Hepatocyte (in vitro differentiated cells): ENCODE results near the gene MRPL37. TPM values are rescaled to one million over a fixed set of nuclear protein-coding genes. Genes with fewer than 3 reads are reported as not detected.
A peak's percentile ranks its signal among the peaks of the same experiment; 100 is the strongest.

Source experiments
- DNase-seq: peaks from one replicate; pipeline ENCODE4 v3.0.0-alpha.2; 2016; ENCODE audit warnings: low spot score
- H2AFZ ChIP-seq: fragments of 200-600 bp; sonication (generic); 2 replicates; pipeline ENCODE4 v1.6.0; 2016; ENCODE audit warnings: antibody characterized with exemption, mild to moderate bottlenecking
- H3K27ac ChIP-seq: fragments of 200-600 bp; sonication (generic); 2 replicates; pipeline ENCODE4 v1.5.1; 2016; ENCODE audit warnings: mild to moderate bottlenecking
- H3K27me3 ChIP-seq: fragments of 200-600 bp; sonication (generic); 2 replicates; pipeline ENCODE4 v1.6.1; 2016
- H3K36me3 ChIP-seq: fragments of 200-600 bp; sonication (generic); replicated peaks from 2 replicates; pipeline ENCODE4 v1.5.1; 2016; ENCODE audit warnings: low read depth; ENCODE audit not compliant: insufficient read depth
- H3K4me1 ChIP-seq: fragments of 200-600 bp; sonication (generic); 2 replicates; pipeline ENCODE4 v1.5.1; 2016; ENCODE audit warnings: mild to moderate bottlenecking, moderate library complexity; ENCODE audit not compliant: insufficient read depth
- H3K4me2 ChIP-seq: fragments of 200-600 bp; sonication (generic); 2 replicates; pipeline ENCODE4 v1.6.0; 2016
- H3K4me3 ChIP-seq: fragments of 200-600 bp; sonication (generic); 2 replicates; pipeline ENCODE4 v1.5.1; 2016; ENCODE audit warnings: mild to moderate bottlenecking
- H3K79me2 ChIP-seq: fragments of 200-600 bp; sonication (generic); 2 replicates; pipeline ENCODE4 v1.6.0; 2017; ENCODE audit warnings: mild to moderate bottlenecking
- H3K9me2 ChIP-seq: fragments of 200-600 bp; sonication (generic); replicated peaks from 2 replicates; pipeline ENCODE4 v1.6.0; 2017; ENCODE audit warnings: mild to moderate bottlenecking; ENCODE audit not compliant: insufficient read depth
- H3K9me3 ChIP-seq: fragments of 200-600 bp; sonication (generic); 2 replicates; pipeline ENCODE4 v1.5.1; 2016; ENCODE audit warnings: low read depth, mild to moderate bottlenecking
- H4K20me1 ChIP-seq: fragments of 200-600 bp; sonication (generic); 2 replicates; pipeline ENCODE4 v1.6.0; 2016; ENCODE audit warnings: mild to moderate bottlenecking; ENCODE audit not compliant: insufficient read depth, poor library complexity, severe bottlenecking
- CTCF ChIP-seq: fragments of 200-600 bp; sonication (generic); IDR thresholded peaks from 2 replicates; pipeline ENCODE4 v1.5.1; 2016; ENCODE audit warnings: antibody characterized with exemption, mild to moderate bottlenecking; ENCODE audit not compliant: poor library complexity
- EZH2 ChIP-seq: fragments of 200-600 bp; sonication (generic); IDR thresholded peaks from 2 replicates; pipeline ENCODE4 v1.6.1; 2016; ENCODE audit warnings: antibody characterized with exemption, mild to moderate bottlenecking, borderline replicate concordance
- EZH2phosphoT487 ChIP-seq: fragments of 200-600 bp; sonication (generic); IDR thresholded peaks from one replicate; pipeline ENCODE4 v1.6.1; 2018; ENCODE audit warnings: antibody characterized with exemption, mild to moderate bottlenecking, low read depth, moderate library complexity; ENCODE audit not compliant: unreplicated experiment, severe bottlenecking
- WGBS: methylation state at CpG from one replicate; pipeline ENCODE4 v1.1.6; 2016; ENCODE audit warnings: low lambda C conversion rate; ENCODE audit errors: missing lambda C conversion rate; 5-methylcytosine and 5-hydroxymethylcytosine counted together
- polyA plus RNA-seq: library from polyadenylated mRNA; unstranded; fragments of >200 nt; fragmentation: Nextera tagmentation; extraction: Ambion mirVana; gene quantifications from 2 replicates; pipeline ENCODE4 v1.2.1, GENCODE V29; 2016
- total RNA-seq: library from RNA; depleted of rRNA; stranded (reverse); fragments of >200 nt; gene quantifications from 2 replicates; pipeline ENCODE4 v1.2.3, GENCODE V29; 2014

MRPL37 gene
- total and polyA plus RNA-seq, 2 experiments from 2014 or later = 60.9 to 81.8 TPM

DNA sequence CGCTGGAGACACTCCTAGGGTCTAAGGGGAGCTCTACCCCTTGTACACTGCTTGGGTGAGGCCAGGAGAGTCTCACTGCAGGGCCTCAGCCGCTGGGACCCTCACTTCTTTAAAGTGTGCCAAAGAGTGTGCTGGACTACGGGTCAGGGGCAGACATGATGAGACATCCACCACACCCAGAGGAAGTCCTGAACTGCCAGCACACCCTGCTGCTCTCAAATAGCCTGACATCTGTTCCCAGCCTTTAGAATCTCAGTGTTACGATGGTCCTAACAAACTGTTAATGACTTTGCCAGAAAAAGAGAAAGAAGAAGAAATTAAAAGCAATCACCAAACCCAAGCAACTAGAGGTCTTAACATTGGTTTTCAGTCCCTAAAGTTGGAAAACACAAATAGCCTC is 49.0 kb downstream of the MRPL37 start:
- no peaks in the 10 kb centered on the region for H4K20me1 ChIP-seq

GRCh38 chr1:54249819-54250435 is 50.0 kb downstream of the MRPL37 start:
- H3K4me2 ChIP-seq = no peak overlapping the region
- H3K9me2 ChIP-seq = no peaks in the 10 kb centered on the region
- no peak overlapping the region for H3K4me3 ChIP-seq
- no peak overlapping the region for H2AFZ ChIP-seq
- DNase-seq = peak; percentile 66
- peak overlapping the region; percentile 17 for H3K27ac ChIP-seq
- H3K9me3 ChIP-seq = no peaks in the 10 kb centered on the region
- no peaks in the 10 kb centered on the region for H3K27me3 ChIP-seq
- peaks cover 10% of the 10 kb centered on the region for H3K79me2 ChIP-seq
- H3K4me1 ChIP-seq = peaks cover 10% of the 10 kb centered on the region
- 69% methylated on average over 9 of the region's 9 CpGs for whole genome bisulfite sequencing
- no peaks in the 10 kb centered on the region for H3K36me3 ChIP-seq
- H4K20me1 ChIP-seq = no peaks in the 10 kb centered on the region
- no peak for TF ChIP-seq CTCF
- TF ChIP-seq EZH2 = no peak
- no peak for TF ChIP-seq EZH2phosphoT487

More for the DNA sequence above, 49.0 kb downstream of the MRPL37 start:
- Histone ChIP-seq H3K4me2 (no peak overlapping the region), H3K4me3 (no peak overlapping the region), H3K9me2 (no peaks in the 10 kb centered on the region), H3K4me1 (peaks cover 5% of the 10 kb centered on the region), H3K27me3 (no peaks in the 10 kb centered on the region), H2AFZ (no peak overlapping the region), H3K27ac (no peak overlapping the region), H3K36me3 (no peaks in the 10 kb centered on the region), H3K79me2 (peaks cover 5% of the 10 kb centered on the region), H3K9me3 (no peaks in the 10 kb centered on the region)
- WGBS = 96% methylated on average over 4 of the region's 4 CpGs
- DNase-seq = no peak
- TF ChIP-seq EZH2 (no peak), CTCF (no peak)

GRCh38 chr1:54250670-54251069 is 50.7 kb downstream of the MRPL37 start:
- no peaks in the 10 kb centered on the region for H3K9me3 ChIP-seq
- no peaks in the 10 kb centered on the region for H3K27me3 ChIP-seq
- H3K4me2 ChIP-seq = no peak overlapping the region
- no peak for DNase-seq
- TF ChIP-seq CTCF = no peak
- no peak for TF ChIP-seq EZH2phosphoT487
- no peak for TF ChIP-seq EZH2
- no peaks in the 10 kb centered on the region for H3K9me2 ChIP-seq
- no peak overlapping the region for H3K4me3 ChIP-seq
- WGBS = 96% methylated on average over 12 of the region's 12 CpGs
- no peaks in the 10 kb centered on the region for H4K20me1 ChIP-seq
- H3K4me1 ChIP-seq = peaks cover 10% of the 10 kb centered on the region
- no peak overlapping the region for H2AFZ ChIP-seq
- H3K79me2 ChIP-seq = peaks cover 17% of the 10 kb centered on the region
- no peaks in the 10 kb centered on the region for H3K36me3 ChIP-seq
- no peak overlapping the region for H3K27ac ChIP-seq
